ENCODE data around the gene ABCA2.

ABCA2 gene

DNA sequence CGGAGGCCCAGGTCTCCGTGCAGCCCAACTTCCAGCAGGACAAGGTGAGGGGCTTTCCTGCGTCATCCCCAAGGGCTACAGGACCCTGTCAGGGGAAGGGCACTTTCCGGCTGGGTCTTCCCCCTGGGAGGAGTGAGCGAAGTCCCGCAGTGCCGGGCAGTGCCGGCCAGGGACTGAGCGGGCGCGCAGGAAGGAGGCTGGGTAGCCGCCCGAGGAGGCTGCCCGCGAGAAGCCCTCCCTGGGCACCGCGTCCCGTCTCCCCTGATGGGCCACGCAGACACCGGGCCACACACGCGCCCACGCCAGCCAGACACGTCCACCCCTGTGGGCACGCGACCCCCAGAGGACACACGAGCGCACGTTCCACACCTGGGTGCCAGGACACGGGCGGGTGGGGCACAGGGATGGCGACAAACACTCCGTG is 50.4 kb downstream of the ABCA2 start:
- no peak overlapping the region for H3K27ac Mint-ChIP-seq
- H3K9me3 Mint-ChIP-seq, result no peaks in the 10 kb centered on the region
- H3K27me3 Mint-ChIP-seq (ENCODE audit: low read depth), result no peaks in the 10 kb centered on the region
- no peaks in the 10 kb centered on the region for H3K36me3 Mint-ChIP-seq (ENCODE audit: low read depth)
- peak overlapping the region; percentile 69 to 77 (median 70) for H3K4me3 Mint-ChIP-seq
- no peaks in the 10 kb centered on the region for H3K4me1 Mint-ChIP-seq
- TF ChIP-seq, protein P1, sequence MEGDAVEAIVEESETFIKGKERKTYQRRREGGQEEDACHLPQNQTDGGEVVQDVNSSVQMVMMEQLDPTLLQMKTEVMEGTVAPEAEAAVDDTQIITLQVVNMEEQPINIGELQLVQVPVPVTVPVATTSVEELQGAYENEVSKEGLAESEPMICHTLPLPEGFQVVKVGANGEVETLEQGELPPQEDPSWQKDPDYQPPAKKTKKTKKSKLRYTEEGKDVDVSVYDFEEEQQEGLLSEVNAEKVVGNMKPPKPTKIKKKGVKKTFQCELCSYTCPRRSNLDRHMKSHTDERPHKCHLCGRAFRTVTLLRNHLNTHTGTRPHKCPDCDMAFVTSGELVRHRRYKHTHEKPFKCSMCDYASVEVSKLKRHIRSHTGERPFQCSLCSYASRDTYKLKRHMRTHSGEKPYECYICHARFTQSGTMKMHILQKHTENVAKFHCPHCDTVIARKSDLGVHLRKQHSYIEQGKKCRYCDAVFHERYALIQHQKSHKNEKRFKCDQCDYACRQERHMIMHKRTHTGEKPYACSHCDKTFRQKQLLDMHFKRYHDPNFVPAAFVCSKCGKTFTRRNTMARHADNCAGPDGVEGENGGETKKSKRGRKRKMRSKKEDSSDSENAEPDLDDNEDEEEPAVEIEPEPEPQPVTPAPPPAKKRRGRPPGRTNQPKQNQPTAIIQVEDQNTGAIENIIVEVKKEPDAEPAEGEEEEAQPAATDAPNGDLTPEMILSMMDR (IDR thresholded peaks at IDR 0.05; ENCODE audit: unreplicated experiment in 3 of 3), result no peak

DNA sequence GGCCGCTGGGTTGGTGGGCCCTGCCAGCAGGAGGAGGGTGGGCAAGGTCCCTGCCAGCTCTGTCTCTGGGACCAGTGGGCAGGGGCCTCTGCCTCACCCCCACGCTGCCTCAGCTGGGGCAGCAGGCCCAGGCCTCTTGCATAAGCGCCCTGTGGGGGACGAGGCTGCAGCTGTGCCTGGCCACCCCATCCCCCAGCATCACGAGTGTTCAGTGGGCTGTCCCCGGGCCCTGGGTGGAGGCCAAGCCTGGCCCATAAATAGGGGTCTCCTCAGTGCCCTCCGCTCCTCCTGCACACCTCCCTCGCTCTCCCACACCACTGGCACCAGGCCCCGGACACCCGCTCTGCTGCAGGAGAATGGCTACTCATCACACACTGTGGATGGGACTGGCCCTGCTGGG is 50.8 kb downstream of the ABCA2 start, which contains the start of gene PTGDS:
PTGDS (plus strand) TSS at position 282 of the 400 bp plus-strand sequence; CDS start at position 357, 75 bp downstream.
- TF ChIP-seq, protein P1 (IDR thresholded peaks at IDR 0.05; ENCODE audit: unreplicated experiment in 3 of 3), result no peak
- no peaks in the 10 kb centered on the region for H3K4me1 Mint-ChIP-seq

DNA sequence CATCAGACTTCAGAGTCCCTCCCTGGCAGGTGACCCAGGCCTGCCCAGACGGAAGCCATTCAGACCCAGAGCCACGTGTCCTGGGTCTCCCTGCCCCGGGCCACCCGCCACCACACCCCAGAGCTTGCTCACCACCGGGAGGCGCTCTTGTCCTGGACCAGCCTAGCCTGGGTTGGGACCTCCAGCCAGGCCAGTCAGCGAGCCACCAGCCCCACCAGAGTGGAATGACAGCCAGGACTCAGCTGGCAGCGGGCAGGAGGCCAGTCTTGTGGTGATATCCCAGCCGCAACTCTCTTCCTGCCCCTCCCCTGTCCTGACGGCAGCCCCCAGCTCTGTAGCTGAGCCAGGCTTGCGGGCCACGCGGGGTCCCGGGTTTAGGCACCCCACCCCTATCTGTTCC is 52.4 kb downstream of the ABCA2 start:
- no peaks in the 10 kb centered on the region for H3K9me3 Mint-ChIP-seq
- no peak overlapping the region for H3K27ac Mint-ChIP-seq
- no peaks in the 10 kb centered on the region for H3K36me3 Mint-ChIP-seq (ENCODE audit: low read depth)
- TF ChIP-seq, protein P1 (IDR thresholded peaks at IDR 0.05; ENCODE audit: unreplicated experiment in 3 of 3), result no peak
- H3K4me1 Mint-ChIP-seq, result no peaks in the 10 kb centered on the region
- H3K27me3 Mint-ChIP-seq (ENCODE audit: low read depth), result no peaks in the 10 kb centered on the region
- H3K4me3 Mint-ChIP-seq, result no peak overlapping the region

More for the DNA sequence above, 50.8 kb downstream of the ABCA2 start, which contains the start of gene PTGDS:
- Mint-ChIP-seq H3K27ac (peak within 1 kb of the TSS in 1 of 3 experiments; percentile 48), H3K9me3 (no peaks in the 10 kb centered on the region), H3K27me3 (ENCODE audit: low read depth) (no peaks in the 10 kb centered on the region), H3K36me3 (ENCODE audit: low read depth) (no peaks in the 10 kb centered on the region), H3K4me3 (peak within 1 kb of the TSS; percentile 69 to 77 (median 70))

DNA sequence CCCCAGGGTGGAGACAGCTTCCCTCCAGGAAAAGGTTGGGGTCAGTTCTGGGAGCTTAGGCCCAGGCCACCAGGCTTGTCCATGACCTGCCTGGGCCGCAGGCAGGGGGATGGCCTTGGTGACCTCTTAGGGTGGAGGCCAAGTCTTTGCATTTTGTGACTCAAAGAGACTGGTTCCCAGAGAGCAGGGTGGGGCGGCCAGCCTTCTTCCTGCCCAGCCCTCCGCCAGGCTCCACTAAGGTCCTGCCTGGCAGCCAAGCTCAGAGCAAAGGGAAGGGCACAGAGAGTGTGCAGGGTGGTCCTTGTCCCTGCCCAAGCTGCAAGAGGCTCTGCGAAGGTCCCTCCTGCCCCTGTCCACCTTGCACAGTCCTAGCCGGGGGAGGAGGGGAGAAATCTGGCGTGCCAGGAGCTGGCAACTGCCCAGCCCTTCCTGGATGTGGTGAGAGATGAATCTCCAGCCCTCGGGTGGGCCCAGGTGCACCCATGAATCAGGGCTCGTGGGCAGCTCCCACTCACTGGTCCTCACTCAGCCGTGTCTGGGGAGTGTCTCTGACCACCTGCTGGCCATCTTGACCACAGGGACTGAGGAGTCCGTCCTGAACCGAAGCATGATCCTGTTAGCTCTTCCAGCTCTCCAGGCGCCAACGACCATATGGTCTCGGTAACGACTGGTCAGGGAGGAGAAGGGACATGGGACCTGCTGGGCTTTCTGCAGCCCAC is 53.1 kb downstream of the ABCA2 start:
- Mint-ChIP-seq H3K27me3 (ENCODE audit: low read depth) (no peaks in the 10 kb centered on the region), H3K4me3 (peak overlapping the region in 1 of 3 experiments; percentile 47), H3K4me1 (no peaks in the 10 kb centered on the region), H3K9me3 (no peaks in the 10 kb centered on the region), H3K27ac (no peak overlapping the region), H3K36me3 (ENCODE audit: low read depth) (no peaks in the 10 kb centered on the region)
- TF ChIP-seq, protein P1 (IDR thresholded peaks at IDR 0.05; ENCODE audit: unreplicated experiment in 3 of 3), result no peak

DNA sequence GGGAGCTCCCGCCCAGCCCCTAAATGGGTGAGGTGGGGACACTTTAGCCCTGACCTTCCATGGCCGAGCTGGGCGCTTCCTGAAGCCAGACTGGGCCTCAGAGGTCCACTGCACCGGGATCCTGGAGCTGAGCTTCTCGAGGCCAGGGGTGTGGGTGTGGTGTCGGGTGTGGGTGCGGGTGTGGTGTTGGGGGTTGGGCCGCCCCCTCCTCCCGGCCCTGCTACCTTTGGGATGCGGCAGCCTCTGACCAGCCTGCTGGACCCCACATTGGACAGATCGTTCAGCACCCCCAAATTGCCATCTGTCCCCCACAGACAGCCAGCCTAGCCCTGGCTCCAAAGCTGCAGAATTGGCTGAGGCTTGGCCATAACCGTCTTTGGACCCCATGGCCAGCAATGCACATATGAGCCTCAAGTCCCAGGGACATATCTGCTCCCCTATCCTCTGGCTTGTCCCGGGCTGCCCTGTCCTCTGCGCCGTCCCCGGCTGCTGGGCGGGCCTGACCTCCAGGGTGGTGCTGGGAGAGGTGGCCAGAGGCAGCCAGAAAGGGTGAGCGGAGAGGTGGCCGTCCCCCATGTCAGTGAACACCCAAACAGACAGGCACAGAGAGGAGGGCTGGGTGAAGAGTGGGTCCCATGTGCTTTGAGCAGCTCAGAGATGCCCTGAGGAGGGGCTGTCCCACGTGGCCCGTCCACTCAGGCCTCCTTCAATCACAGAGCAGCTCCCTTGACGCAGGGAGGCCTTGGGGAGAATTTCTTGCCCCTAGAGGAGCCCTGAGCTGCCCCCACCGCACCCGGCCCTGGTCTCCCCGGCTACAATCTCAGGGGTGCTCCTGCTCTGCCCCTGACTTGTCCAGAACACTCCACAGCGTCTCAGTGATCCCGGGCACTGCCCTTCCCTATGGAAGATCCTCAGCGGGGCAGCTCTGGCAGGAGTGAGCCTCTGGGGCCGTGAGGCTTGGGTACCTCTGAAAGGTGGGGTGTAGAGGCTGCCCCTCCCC is 54.1 kb downstream of the ABCA2 start:
- Mint-ChIP-seq H3K36me3 (ENCODE audit: low read depth) (no peaks in the 10 kb centered on the region), H3K4me1 (no peaks in the 10 kb centered on the region), H3K9me3 (no peaks in the 10 kb centered on the region), H3K27ac (no peak overlapping the region), H3K27me3 (ENCODE audit: low read depth) (no peaks in the 10 kb centered on the region), H3K4me3 (no peak overlapping the region)
- TF ChIP-seq, protein P1 (IDR thresholded peaks at IDR 0.05; ENCODE audit: unreplicated experiment in 3 of 3), result no peak

All from nephron (organoid).